Stomach (tissue), 9 donors: ENCODE results near the gene ACKR1. TPM values are rescaled to one million over a fixed set of nuclear protein-coding genes. Genes with fewer than 3 reads are reported as not detected.

ENCODE experiments used
- DNase-seq, 2 donors: peaks; one replicate each; pipeline versions ENCODE4 v3.0.0 to v3.0.0-alpha.2; 2013 to 2019
- H3K27ac ChIP-seq, 5 donors: fragments of 200-600 bp in 4 of 5; sonication (generic) in 4 of 5; one replicate each; pipeline ENCODE4 v1.5.1; 2013 to 2019; ENCODE audit warnings: mild to moderate bottlenecking in 1 of 5, moderate library complexity in 1 of 5
- H3K27me3 ChIP-seq, 3 donors: fragments of 200-600 bp; sonication (generic); one replicate each; pipeline ENCODE4 v1.5.1; 2017 to 2019; ENCODE audit warnings: mixed run types in 1 of 3
- H3K36me3 ChIP-seq, 4 donors: fragments of 200-600 bp; sonication (generic); 1 replicate in 3 of 4; 2 replicates in 1 of 4; pipeline ENCODE4 v1.5.1; 2016 to 2019
- H3K4me1 ChIP-seq, 4 donors: fragments of 200-600 bp; sonication (generic); one replicate each; pipeline ENCODE4 v1.5.1; 2016 to 2019
- H3K4me3 ChIP-seq, 4 donors: fragments of 200-600 bp; sonication (generic) in 3 of 4; one replicate each; pipeline ENCODE4 v1.5.1; 2016 to 2019; ENCODE audit warnings: mild to moderate bottlenecking in 1 of 4
- H3K9me3 ChIP-seq, 4 donors: fragments of 200-600 bp; sonication (generic); one replicate each; pipeline ENCODE4 v1.5.1; 2016 to 2019
- EP300 ChIP-seq: sonication (generic); formaldehyde crosslinking; IDR thresholded peaks from one replicate; pipeline ENCODE4 v1.6.1; 2017; ENCODE audit warnings: antibody characterized with exemption
- POLR2A ChIP-seq, 4 donors: fragments of 450-650 bp; IDR thresholded peaks; one replicate each; pipeline ENCODE4 v1.6.1; 2016; ENCODE audit warnings: antibody characterized with exemption in 4 of 4, control low read depth in 2 of 4, mild to moderate bottlenecking in 1 of 4, moderate library complexity in 1 of 4
- POLR2AphosphoS5 ChIP-seq, 3 donors: sonication (generic); formaldehyde crosslinking; IDR thresholded peaks; one replicate each; pipeline ENCODE4 v1.6.1; 2016; ENCODE audit warnings: antibody characterized with exemption in 3 of 3
- WGBS, 5 donors: extraction: QIAGEN DNeasy Blood & Tissue Kit in 3 of 5; methylation state at CpG; one replicate each; pipeline versions ENCODE4 v1.1.5 to v1.1.7; 2013 to 2018; 5-methylcytosine and 5-hydroxymethylcytosine counted together
- intact Hi-C: fragments of 100-400 bp; cut with DNase I; formaldehyde crosslinking; loops from one replicate; pipeline ENCODE4 v1.15.1; 2023; ENCODE audit warnings: low total_unique reads
- polyA plus RNA-seq, 3 donors: library from polyadenylated mRNA; stranded (reverse); fragments of 200-250 nt; gene quantifications; one replicate each; pipeline ENCODE4 v1.2.3, GENCODE V29; 2013
- total RNA-seq, 5 donors: library from RNA; depleted of rRNA; stranded (reverse); fragments of >200 nt; gene quantifications; one replicate each; pipeline versions ENCODE4 v1.1.0 to v1.2.3, GENCODE V29; 2014 to 2016
- TF ChIP-seq, protein P1 (sequence below), 7 experiments: fragments of 450-650 bp in 4 of 7; fragments of 200-600 bp in 3 of 7; sonication (generic) in 3 of 7; IDR thresholded peaks; one replicate each; pipeline ENCODE4 v1.5.1; 2016 to 2019; ENCODE audit warnings: antibody characterized with exemption in 7 of 7, control low read depth in 2 of 7, mild to moderate bottlenecking in 1 of 7
- donor health status: healthy with polysubstance abuse.
- donor health status: Bipolar disorder and iron deficiency.
- donor health status: healthy.

ACKR1 gene
- total and polyA plus RNA-seq, 8 donors = 4.3 to 41.3 (median 12.4) TPM

- Histone ChIP-seq H3K27ac (no peak overlapping the region), H3K27me3 (peaks cover 0 to 80% (median 17%) of the 10 kb centered on the region in 3 donors), H3K36me3 (no peaks in the 10 kb centered on the region), H3K4me1 (no peaks in the 10 kb centered on the region), H3K9me3 (no peaks in the 10 kb centered on the region), H3K4me3 (no peak overlapping the region)
- intact Hi-C loops = no loop called here
- no peak for DNase-seq
- WGBS, 5 donors = 67 to 74% (median 72%) methylated on average over 6 of the region's 6 CpGs
- TF ChIP-seq POLR2A (IDR thresholded peaks at IDR 0.05) = no peak
- TF ChIP-seq, protein P1, sequence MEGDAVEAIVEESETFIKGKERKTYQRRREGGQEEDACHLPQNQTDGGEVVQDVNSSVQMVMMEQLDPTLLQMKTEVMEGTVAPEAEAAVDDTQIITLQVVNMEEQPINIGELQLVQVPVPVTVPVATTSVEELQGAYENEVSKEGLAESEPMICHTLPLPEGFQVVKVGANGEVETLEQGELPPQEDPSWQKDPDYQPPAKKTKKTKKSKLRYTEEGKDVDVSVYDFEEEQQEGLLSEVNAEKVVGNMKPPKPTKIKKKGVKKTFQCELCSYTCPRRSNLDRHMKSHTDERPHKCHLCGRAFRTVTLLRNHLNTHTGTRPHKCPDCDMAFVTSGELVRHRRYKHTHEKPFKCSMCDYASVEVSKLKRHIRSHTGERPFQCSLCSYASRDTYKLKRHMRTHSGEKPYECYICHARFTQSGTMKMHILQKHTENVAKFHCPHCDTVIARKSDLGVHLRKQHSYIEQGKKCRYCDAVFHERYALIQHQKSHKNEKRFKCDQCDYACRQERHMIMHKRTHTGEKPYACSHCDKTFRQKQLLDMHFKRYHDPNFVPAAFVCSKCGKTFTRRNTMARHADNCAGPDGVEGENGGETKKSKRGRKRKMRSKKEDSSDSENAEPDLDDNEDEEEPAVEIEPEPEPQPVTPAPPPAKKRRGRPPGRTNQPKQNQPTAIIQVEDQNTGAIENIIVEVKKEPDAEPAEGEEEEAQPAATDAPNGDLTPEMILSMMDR (IDR thresholded peaks at IDR 0.05) = no peak
These were observed 1.1 kb upstream of the ACKR1 start for GRCh38 chr1:159203610-159204009.

DNA sequence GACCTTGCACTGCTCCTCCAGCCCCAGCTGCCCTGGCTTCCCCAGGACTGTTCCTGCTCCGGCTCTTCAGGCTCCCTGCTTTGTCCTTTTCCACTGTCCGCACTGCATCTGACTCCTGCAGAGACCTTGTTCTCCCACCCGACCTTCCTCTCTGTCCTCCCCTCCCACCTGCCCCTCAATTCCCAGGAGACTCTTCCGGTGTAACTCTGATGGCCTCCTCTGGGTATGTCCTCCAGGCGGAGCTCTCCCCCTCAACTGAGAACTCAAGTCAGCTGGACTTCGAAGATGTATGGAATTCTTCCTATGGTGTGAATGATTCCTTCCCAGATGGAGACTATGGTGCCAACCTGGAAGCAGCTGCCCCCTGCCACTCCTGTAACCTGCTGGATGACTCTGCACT is 550 bp downstream of the ACKR1 start:
- no peak for DNase-seq
- no peaks in the 10 kb centered on the region for H3K36me3 ChIP-seq
- TF ChIP-seq POLR2AphosphoS5 (IDR thresholded peaks at IDR 0.05) = no peak
- TF ChIP-seq, protein P1 (IDR thresholded peaks at IDR 0.05) = no peak
- TF ChIP-seq POLR2A (IDR thresholded peaks at IDR 0.05) = no peak
- no peak for TF ChIP-seq EP300
- intact Hi-C loops = no loop called here
- 56 to 66% (median 59%) methylated on average over 6 of the region's 6 CpGs for WGBS, 5 donors
- peaks cover 0 to 89% (median 21%) of the 10 kb centered on the region in 3 donors for H3K27me3 ChIP-seq
- H3K27ac ChIP-seq = peak overlapping the region in 1 of 5 donors; percentile 14
- H3K4me1 ChIP-seq = no peaks in the 10 kb centered on the region
- peak overlapping the region; percentile 5 to 17 (median 10) for H3K4me3 ChIP-seq
- H3K9me3 ChIP-seq = no peaks in the 10 kb centered on the region

- no peak for TF ChIP-seq POLR2A (IDR thresholded peaks at IDR 0.05)
- TF ChIP-seq POLR2AphosphoS5 (IDR thresholded peaks at IDR 0.05) = no peak
- TF ChIP-seq, protein P1 (IDR thresholded peaks at IDR 0.05) = no peak
- no peak for TF ChIP-seq EP300
- Histone ChIP-seq H3K4me1 (no peaks in the 10 kb centered on the region), H3K27me3 (peaks cover 0 to 89% (median 23%) of the 10 kb centered on the region in 3 donors), H3K4me3 (peak overlapping the region in 3 of 4 donors; percentile 9 to 17 (median 10)), H3K27ac (no peak overlapping the region), H3K36me3 (no peaks in the 10 kb centered on the region), H3K9me3 (no peaks in the 10 kb centered on the region)
- no peak for DNase-seq
- 70 to 94% (median 82%) methylated on average over 4 of the region's 4 CpGs for WGBS, 5 donors
- intact Hi-C loops = no loop called here
These were observed 1.4 kb downstream of the ACKR1 start for GRCh38 chr1:159206110-159206509.

DNA sequence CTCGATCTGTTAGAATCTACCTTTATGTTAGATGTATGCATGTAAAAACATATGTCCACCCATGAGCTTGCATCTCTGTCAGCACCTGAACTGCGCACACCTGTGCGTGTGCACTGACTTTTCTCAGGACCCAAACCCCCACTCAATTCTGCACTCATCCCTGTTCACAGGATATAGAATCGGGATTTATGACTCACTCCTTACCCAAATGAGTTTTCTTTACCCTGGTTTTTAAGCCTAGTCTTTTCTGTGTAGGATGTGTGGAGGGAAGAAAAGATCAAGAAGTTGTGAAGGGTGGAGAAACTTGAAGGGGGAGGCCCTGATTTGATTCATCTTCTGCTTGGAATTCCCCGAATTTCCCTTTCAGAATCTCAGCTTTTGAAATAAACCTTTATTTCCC is 2.4 kb downstream of the ACKR1 start:
- Histone ChIP-seq H3K27me3 (peaks cover 0 to 89% (median 25%) of the 10 kb centered on the region in 3 donors), H3K27ac (no peak overlapping the region), H3K36me3 (no peaks in the 10 kb centered on the region), H3K4me3 (peak overlapping the region in 1 of 4 donors; percentile 17), H3K9me3 (no peaks in the 10 kb centered on the region), H3K4me1 (peaks cover 0 to 6% (median 0%) of the 10 kb centered on the region in 4 donors)
- WGBS, 5 donors = 76 to 86% (median 84%) methylated on average over 5 of the region's 5 CpGs
- no peak for TF ChIP-seq EP300
- TF ChIP-seq, protein P1 (IDR thresholded peaks at IDR 0.05) = no peak
- TF ChIP-seq POLR2AphosphoS5 (IDR thresholded peaks at IDR 0.05) = no peak
- no peak for TF ChIP-seq POLR2A (IDR thresholded peaks at IDR 0.05)
- no peak for DNase-seq
- intact Hi-C loops = no loop called here
